Gastrocnemius medialis (tissue), 4 donors: ENCODE data around the gene TMEM45B. TPM values are rescaled to one million over a fixed set of nuclear protein-coding genes. Genes with fewer than 3 reads are reported as not detected.
"Not testable (repeated sequence)": the region's sequence is repeated elsewhere in the genome, so short reads cannot be mapped to it uniquely, and the experiment has no call there.

ENCODE experiments used
- ATAC-seq, 2 donors: fragments of 150-250 bp; one replicate each; pipeline ENCODE4 v1.9.1; 2016
- DNase-seq, 2 donors: peaks; one replicate each; pipeline ENCODE4 v3.0.0-alpha.2; 2019
- H3K27ac ChIP-seq, 4 donors: fragments of 200-600 bp; sonication (generic); 1 replicate in 1 of 4; 2 replicates in 3 of 4; pipeline ENCODE4 v1.5.1; 2016 to 2018; ENCODE audit warnings: mild to moderate bottlenecking in 2 of 4, moderate library complexity in 1 of 4
- H3K27me3 ChIP-seq, 3 donors: fragments of 200-600 bp; sonication (generic) in 2 of 3; 1 replicate in 1 of 3; 2 replicates in 2 of 3; pipeline versions ENCODE4 v1.5.1 to v1.6.0; 2016 to 2019; ENCODE audit warnings: mild to moderate bottlenecking in 1 of 3, moderate library complexity in 1 of 3
- H3K36me3 ChIP-seq, 2 donors: fragments of 200-600 bp; sonication (generic) in 1 of 2; one replicate each; pipeline ENCODE4 v1.5.1; 2017 to 2018
- H3K4me1 ChIP-seq, 2 donors: fragments of 200-600 bp; sonication (generic) in 1 of 2; one replicate each; pipeline ENCODE4 v1.5.1; 2016 to 2017; ENCODE audit warnings: mild to moderate bottlenecking in 2 of 2
- H3K4me3 ChIP-seq, 4 donors: fragments of 200-600 bp; sonication (generic) in 3 of 4; 1 replicate in 1 of 4; 2 replicates in 3 of 4; pipeline ENCODE4 v1.5.1; 2016 to 2019; ENCODE audit warnings: mild to moderate bottlenecking in 2 of 4
- H3K9me3 ChIP-seq, 3 donors: fragments of 200-600 bp; sonication (generic) in 2 of 3; 1 replicate in 1 of 3; 2 replicates in 2 of 3; pipeline ENCODE4 v1.5.1; 2016 to 2019
- POLR2A ChIP-seq, 2 donors: fragments of 450-650 bp; IDR thresholded peaks; one replicate each; pipeline ENCODE4 v1.6.1; 2017; ENCODE audit warnings: antibody characterized with exemption in 2 of 2, mild to moderate bottlenecking in 2 of 2, moderate library complexity in 2 of 2
- in situ Hi-C, 4 donors: fragments of 200-750 bp; cut with MboI; loops; one replicate each; pipeline versions ENCODE4 v1.15.0 to v1.8.0; 2017; ENCODE audit warnings: low sequenced_read_pairs in 4 of 4
- intact Hi-C: fragments of 100-400 bp; cut with DNase I; formaldehyde crosslinking; loops from one replicate; pipeline ENCODE4 v1.15.1; 2023; ENCODE audit warnings: low total_unique reads
- total RNA-seq, 4 donors: library from RNA; depleted of rRNA; stranded (reverse); fragments of >200 nt; gene quantifications; one replicate each; pipeline versions ENCODE4 v1.1.0 to v1.2.3, GENCODE V29; 2016
- TF ChIP-seq, protein P1 (sequence below), 5 experiments: fragments of 450-650 bp in 3 of 5; fragments of 200-600 bp in 2 of 5; sonication (generic) in 2 of 5; IDR thresholded peaks in 4 of 5; conservative IDR thresholded peaks in 1 of 5; 1 replicate in 4 of 5; 2 replicates in 1 of 5; pipeline ENCODE4 v1.5.1; 2016 to 2019; ENCODE audit warnings: antibody characterized with exemption in 5 of 5, mild to moderate bottlenecking in 3 of 5, moderate library complexity in 3 of 5

Gene TMEM45B
- total RNA-seq, 4 donors from 2014 or later: 1.0 TPM; not detected in 3

GRCh38 chr11:129800655-129801054 is 15.0 kb upstream of the TMEM45B start:
- no peaks in the 10 kb centered on the region for H3K36me3 ChIP-seq
- no peak overlapping the region for H3K4me3 ChIP-seq
- ATAC-seq (no peak), DNase-seq (no peak)
- TF ChIP-seq POLR2A (IDR thresholded peaks at IDR 0.05): no peak
- TF ChIP-seq, protein P1, sequence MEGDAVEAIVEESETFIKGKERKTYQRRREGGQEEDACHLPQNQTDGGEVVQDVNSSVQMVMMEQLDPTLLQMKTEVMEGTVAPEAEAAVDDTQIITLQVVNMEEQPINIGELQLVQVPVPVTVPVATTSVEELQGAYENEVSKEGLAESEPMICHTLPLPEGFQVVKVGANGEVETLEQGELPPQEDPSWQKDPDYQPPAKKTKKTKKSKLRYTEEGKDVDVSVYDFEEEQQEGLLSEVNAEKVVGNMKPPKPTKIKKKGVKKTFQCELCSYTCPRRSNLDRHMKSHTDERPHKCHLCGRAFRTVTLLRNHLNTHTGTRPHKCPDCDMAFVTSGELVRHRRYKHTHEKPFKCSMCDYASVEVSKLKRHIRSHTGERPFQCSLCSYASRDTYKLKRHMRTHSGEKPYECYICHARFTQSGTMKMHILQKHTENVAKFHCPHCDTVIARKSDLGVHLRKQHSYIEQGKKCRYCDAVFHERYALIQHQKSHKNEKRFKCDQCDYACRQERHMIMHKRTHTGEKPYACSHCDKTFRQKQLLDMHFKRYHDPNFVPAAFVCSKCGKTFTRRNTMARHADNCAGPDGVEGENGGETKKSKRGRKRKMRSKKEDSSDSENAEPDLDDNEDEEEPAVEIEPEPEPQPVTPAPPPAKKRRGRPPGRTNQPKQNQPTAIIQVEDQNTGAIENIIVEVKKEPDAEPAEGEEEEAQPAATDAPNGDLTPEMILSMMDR (IDR thresholded peaks at IDR 0.05 in 4 of 5, conservative IDR thresholded peaks at IDR 0.05 in 1 of 5): no peak
- in situ Hi-C loops: no loop called here
- no peaks in the 10 kb centered on the region for H3K27me3 ChIP-seq
- no peaks in the 10 kb centered on the region for H3K4me1 ChIP-seq
- intact Hi-C loops: no loop called here
- H3K9me3 ChIP-seq: peaks cover 0 to 5% (median 0%) of the 10 kb centered on the region in 3 donors
- H3K27ac ChIP-seq: no peak overlapping the region

DNA sequence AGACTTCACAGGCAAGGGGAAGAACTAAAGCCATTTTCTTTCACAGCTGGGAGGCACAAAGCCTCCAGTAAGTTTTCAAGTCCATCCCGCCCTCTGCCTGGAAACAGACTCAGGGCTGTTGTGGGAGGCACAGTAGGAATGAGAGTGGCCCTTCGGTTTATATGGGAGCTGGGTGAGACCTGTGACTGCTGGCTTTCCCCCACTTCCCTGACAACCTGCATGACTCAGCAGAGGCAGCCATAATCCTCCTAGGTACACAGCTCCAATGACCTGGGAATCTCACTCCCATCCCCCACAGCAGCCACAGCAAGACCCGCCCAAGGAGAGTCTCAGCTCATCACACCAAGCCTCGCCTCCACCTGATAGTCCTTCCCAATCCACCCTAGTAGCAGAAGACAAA is 12.1 kb upstream of the TMEM45B start:
- no peaks in the 10 kb centered on the region for H3K4me1 ChIP-seq
- no peak overlapping the region for H3K4me3 ChIP-seq
- H3K27me3 ChIP-seq: no peaks in the 10 kb centered on the region
- DNase-seq: no peak
- H3K27ac ChIP-seq: no peak overlapping the region
- no peak for ATAC-seq
- in situ Hi-C loops (no loop called here), intact Hi-C loops (no loop called here)
- H3K9me3 ChIP-seq: peaks cover 0 to 5% (median 0%) of the 10 kb centered on the region in 3 donors
- H3K36me3 ChIP-seq: no peaks in the 10 kb centered on the region
- TF ChIP-seq POLR2A (IDR thresholded peaks at IDR 0.05): no peak
- TF ChIP-seq, protein P1 (IDR thresholded peaks at IDR 0.05 in 4 of 5, conservative IDR thresholded peaks at IDR 0.05 in 1 of 5): no peak

GRCh38 chr11:129804012-129804411 is 11.6 kb upstream of the TMEM45B start:
- no peak overlapping the region for H3K27ac ChIP-seq
- ATAC-seq (no peak), DNase-seq (no peak)
- no peaks in the 10 kb centered on the region for H3K36me3 ChIP-seq
- H3K9me3 ChIP-seq: peaks cover 0 to 5% (median 0%) of the 10 kb centered on the region in 3 donors
- H3K4me3 ChIP-seq: no peak overlapping the region
- intact Hi-C loops (no loop called here), in situ Hi-C loops (no loop called here)
- TF ChIP-seq POLR2A (IDR thresholded peaks at IDR 0.05): no peak
- H3K27me3 ChIP-seq: no peaks in the 10 kb centered on the region
- no peaks in the 10 kb centered on the region for H3K4me1 ChIP-seq

DNA sequence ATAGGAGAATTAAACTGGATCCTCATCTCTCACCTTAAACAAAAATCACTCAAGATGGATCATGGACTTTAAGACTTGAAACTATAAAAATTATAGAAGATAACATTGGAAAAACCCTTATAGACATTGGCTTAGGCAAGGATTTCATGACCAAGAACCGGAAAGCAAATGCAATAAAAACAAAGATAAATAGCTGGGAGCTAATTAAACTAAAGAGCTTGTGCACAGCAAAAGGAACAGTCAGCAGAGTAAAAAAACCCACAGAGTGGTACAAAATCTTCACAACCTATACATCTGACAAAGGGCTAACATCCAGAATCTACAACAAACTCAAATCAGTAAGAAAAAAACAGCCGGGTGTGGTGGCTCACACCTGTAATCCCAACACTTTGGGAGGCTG is 7.4 kb upstream of the TMEM45B start:
- in situ Hi-C loops: not testable (repeated sequence)

DNA sequence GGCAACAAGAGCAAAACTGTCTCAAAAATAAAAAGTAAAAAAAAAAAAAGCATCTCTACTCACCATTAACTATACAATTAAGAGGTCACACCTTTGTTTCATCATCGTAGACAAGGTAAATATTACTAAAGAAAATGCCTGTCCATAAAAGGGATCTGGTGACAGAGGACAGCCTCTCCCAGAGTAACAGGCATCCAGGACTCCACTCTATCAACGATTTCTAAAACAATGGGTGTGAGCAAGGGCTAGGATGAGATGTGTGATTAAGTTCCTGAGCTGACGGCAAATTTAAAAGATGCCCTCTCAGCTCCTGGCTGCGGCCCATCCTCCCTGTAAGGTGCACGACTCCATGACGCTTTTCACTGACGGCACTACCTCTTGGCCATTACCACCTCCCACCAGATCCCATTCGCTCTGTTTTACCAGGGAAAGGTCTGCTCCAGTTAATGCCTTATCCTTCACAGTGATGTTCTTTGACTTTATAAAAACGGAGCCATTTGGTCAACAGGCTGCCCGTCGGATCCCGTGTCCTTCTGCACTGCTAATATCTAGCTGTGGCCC is 2.3 kb upstream of the TMEM45B start:
- Histone ChIP-seq H3K36me3 (no peaks in the 10 kb centered on the region), H3K9me3 (no peaks in the 10 kb centered on the region), H3K4me3 (no peak overlapping the region), H3K4me1 (no peaks in the 10 kb centered on the region), H3K27me3 (peaks cover 6 to 17% (median 10%) of the 10 kb centered on the region in 3 donors), H3K27ac (no peak overlapping the region)
- intact Hi-C loops (no loop called here), in situ Hi-C loops (no loop called here)
- DNase-seq (no peak), ATAC-seq (no peak)
- TF ChIP-seq, protein P1 (IDR thresholded peaks at IDR 0.05 in 4 of 5, conservative IDR thresholded peaks at IDR 0.05 in 1 of 5): no peak
- no peak for TF ChIP-seq POLR2A (IDR thresholded peaks at IDR 0.05)

More for the DNA sequence above, 7.4 kb upstream of the TMEM45B start:
- DNase-seq, H3K9me3 ChIP-seq, H3K4me3 ChIP-seq, intact Hi-C loops, H3K4me1 ChIP-seq, H3K27me3 ChIP-seq, ATAC-seq, H3K36me3 ChIP-seq, H3K27ac ChIP-seq: not testable (repeated sequence)
